Measurements from ENCODE around the gene EDC4. TPM values are rescaled to one million over a fixed set of nuclear protein-coding genes. Genes with fewer than 3 reads are reported as not detected.

EDC4 gene
- total and polyA plus RNA-seq, 2 of the 8 experiments (the other 6 are each of a cell fraction or from before 2014, with no cell fraction given): 58.5 to 72.7 TPM

- peak; percentile 45; the same call in 1 of the 2 replicates for TF ChIP-seq TBP (IDR thresholded peaks at IDR 0.05; ENCODE audit: low read depth, low read length)
- TF ChIP-seq ATF2 (IDR thresholded peaks at IDR 0.05; ENCODE audit: low read length): no peak
- TF ChIP-seq SIN3A (conservative IDR thresholded peaks at IDR 0.05 in 1 of 2, IDR thresholded peaks at IDR 0.05 in 1 of 2; ENCODE audit: low read depth in 1 of 2, low read length in 2 of 2): 0 out of 4 replicates have a peak, but pooled peaks have one; percentile 31 to 49
- TF ChIP-seq CTCF (IDR thresholded peaks at IDR 0.05; ENCODE audit: control extremely low read depth in 1 of 3, insufficient read depth in 1 of 3, low read depth in 1 of 3, low read length in 3 of 3): no peak
- no peak for TF ChIP-seq ZNF274 (IDR thresholded peaks at IDR 0.05; ENCODE audit: borderline replicate concordance, extremely low read depth, low read length)
- TF ChIP-seq SRF (IDR thresholded peaks at IDR 0.05; ENCODE audit: low read depth, low read length): 0 out of 2 replicates have a peak, but pooled peaks have one; percentile 48
- TF ChIP-seq RNF2 (IDR thresholded peaks at IDR 0.05; ENCODE audit: borderline replicate concordance, low read depth, low read length, missing control alignments, poor library complexity, severe bottlenecking): no peak
- no peak for TF ChIP-seq NRF1 (IDR thresholded peaks at IDR 0.05; ENCODE audit: low read depth, low read length)
- TF ChIP-seq POU5F1 (IDR thresholded peaks at IDR 0.05; ENCODE audit: low read depth, low read length): no peak
- peak; percentile 38 for TF ChIP-seq KDM4A (IDR thresholded peaks at IDR 0.05; ENCODE audit: low read depth, low read length, severe bottlenecking)
- TF ChIP-seq CREB1 (IDR thresholded peaks at IDR 0.05): peak; percentile 98
- 0 out of 3 replicates have a peak, but pooled peaks of 1 of the 2 experiments have one; percentile 43 for TF ChIP-seq EP300 (IDR thresholded peaks at IDR 0.05; ENCODE audit: borderline replicate concordance in 1 of 2, low read depth in 2 of 2, low read length in 2 of 2)
- no peak for TF ChIP-seq CBX5 (IDR thresholded peaks at IDR 0.05; ENCODE audit: low read depth, low read length)
- TF ChIP-seq SIRT6 (IDR thresholded peaks at IDR 0.05; ENCODE audit: low read length): no peak
- peak; percentile 97 for TF ChIP-seq PHF8 (conservative IDR thresholded peaks at IDR 0.05; ENCODE audit: low read depth, low read length)
- TF ChIP-seq RBBP5 (IDR thresholded peaks at IDR 0.05; ENCODE audit: borderline replicate concordance, low read depth, low read length): peak; percentile 80; the same call in 1 of the 2 replicates
- TF ChIP-seq E2F6 (IDR thresholded peaks at IDR 0.05): no peak
Observed at GRCh38 chr16:67892899-67893742, 20.3 kb downstream of the EDC4 start, which contains the start of gene PSKH1 (continued).

Data from H1 (cell line).